ENCODE data around the gene VDAC2.

The VDAC2 gene

DNA sequence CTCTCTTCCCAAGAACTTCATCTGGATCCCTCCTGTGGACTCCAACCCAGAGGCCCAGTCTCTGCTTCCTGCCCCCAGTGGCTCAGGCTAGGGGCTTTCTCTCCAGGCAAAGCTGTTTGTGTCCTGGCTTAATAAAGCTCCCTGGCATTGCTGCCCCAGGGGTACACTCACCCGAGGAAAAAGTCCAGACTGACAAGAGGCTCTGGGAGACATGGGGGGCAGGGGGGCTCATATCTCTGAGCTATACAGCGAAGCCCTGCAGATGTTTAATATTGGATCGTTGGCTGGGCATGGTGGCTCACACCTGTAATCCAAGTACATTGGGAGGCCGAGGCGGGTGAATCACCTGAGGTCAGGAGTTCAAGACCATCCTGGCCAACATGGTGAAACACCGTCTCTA is 35.9 kb downstream of the VDAC2 start:
- in situ Hi-C loops (cut with MboI; ENCODE audit: low sequenced_read_pairs): no loop called here

DNA sequence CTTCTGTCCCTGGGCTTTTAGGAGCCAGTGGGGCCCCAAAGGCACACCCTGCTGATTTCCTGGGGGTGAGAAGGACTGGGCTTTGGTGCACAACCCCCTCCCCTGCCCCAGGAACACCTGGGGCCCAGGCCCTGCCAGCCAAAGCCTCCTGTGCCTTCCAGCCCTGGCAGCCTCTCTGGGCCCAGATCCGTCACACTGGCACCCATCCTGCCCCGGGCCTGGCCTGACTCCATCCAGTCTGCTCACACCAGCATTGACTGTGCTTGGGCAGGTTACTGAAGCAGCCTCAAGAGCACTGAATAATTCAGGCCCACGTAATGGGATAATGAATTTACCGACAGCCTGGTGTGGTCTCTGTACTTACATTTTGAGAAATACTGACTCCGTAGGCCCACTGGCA is 37.2 kb downstream of the VDAC2 start:
- in situ Hi-C loops (cut with MboI; ENCODE audit: low sequenced_read_pairs): no loop called here

DNA sequence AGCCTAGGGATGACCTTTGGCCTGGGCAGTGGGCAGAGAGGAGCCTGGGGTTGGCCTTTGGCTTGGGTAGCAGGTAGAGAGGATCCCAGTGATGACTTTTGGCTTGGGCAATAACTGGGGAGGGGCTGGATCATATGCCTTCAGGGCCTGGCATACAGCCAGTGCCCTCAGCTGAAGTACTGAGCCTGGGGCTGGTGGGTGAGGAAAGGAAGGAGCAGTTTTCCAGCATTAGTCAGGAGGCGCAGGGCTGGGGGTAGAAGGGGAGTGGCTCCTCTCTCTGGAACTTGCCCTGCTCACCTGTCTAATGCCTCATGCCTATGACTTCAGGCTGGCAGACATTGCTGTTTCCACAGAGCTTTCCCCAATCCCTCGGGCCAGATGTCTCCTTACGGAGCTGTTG is 40.3 kb downstream of the VDAC2 start:
- in situ Hi-C loops (cut with MboI; ENCODE audit: low sequenced_read_pairs): no loop called here

DNA sequence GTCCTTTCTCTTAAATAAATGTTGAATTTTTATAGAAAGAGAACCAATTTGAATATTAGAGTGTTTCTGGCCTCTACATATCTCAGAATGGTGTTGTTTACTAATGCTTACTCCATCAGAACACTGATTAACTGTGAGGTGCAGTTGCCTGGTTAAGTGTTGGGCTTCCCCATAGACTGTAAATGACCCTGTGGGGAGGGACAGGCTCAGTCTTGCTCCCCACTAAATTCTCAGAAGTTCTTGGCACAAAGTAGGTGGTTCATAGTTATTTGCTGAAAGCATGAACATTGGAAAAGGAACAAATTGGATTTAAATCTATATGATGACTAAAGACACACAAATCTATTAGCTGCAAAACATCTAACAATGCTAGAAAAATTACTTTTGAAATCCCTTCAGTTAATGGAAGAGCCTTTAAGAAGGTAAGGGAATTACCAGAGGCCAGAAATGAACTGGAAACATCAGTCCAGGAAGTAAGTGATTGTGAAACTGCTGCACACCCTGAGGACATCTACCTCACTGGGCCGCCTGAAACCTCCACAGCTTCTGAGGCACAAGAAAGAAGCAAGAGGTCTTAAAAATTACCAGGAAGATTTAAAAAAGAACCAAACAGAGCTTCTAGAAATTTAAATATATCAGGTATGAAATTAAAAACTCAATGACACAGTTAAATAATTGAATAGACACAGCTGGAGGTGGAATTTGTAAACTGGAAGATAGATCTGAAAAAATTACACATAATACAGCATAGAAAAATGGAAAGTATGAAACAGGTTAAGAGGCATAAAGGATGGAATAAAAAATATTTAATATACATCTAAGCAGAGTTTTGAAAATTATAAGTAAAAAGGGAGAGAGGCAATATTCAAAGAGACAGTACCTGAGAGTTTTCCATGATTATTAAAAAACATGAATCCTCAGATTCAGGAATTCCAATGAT is 43.0 kb downstream of the VDAC2 start:
- in situ Hi-C loops (cut with MboI; ENCODE audit: low sequenced_read_pairs): no loop called here

DNA sequence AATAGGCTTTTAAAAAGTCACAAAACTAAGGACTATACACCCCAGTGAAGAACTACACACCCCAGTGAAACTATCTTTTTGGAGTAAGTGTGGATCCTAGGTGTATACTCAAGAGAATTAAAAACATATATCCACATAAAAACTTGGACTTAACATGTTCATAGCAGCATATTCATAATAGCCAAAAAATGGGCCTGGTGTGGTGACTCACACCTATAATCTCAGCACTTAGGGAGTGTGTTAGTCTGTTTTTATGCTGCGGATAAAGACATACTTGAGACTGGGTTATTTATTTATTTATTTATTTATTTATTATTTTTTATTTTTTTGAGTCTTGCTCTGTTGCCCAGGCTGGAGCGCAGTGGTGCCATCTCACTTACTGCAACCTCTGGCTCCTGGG is 44.1 kb downstream of the VDAC2 start:
- in situ Hi-C loops (cut with MboI; ENCODE audit: low sequenced_read_pairs): no loop called here

DNA sequence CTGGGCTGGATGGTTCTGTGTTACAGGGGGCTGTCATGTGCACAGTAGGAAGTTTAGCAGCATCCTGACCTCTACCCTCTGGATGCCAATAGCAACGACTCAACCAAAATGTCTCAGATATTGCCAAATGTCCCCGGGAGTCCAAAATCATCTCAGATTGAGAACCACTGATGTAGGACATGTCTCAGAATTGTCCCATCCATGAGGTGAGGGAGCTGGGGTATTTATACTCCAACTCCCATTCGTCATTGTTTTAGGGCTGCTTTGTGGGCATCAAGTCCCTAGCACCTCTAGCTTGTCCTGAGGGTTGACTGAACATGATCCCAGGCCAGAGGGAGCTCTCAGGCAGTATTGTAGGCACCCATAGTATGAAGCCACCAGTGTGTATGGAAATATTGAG is 50.4 kb downstream of the VDAC2 start:
- in situ Hi-C loops (cut with MboI; ENCODE audit: low sequenced_read_pairs): no loop called here

DNA sequence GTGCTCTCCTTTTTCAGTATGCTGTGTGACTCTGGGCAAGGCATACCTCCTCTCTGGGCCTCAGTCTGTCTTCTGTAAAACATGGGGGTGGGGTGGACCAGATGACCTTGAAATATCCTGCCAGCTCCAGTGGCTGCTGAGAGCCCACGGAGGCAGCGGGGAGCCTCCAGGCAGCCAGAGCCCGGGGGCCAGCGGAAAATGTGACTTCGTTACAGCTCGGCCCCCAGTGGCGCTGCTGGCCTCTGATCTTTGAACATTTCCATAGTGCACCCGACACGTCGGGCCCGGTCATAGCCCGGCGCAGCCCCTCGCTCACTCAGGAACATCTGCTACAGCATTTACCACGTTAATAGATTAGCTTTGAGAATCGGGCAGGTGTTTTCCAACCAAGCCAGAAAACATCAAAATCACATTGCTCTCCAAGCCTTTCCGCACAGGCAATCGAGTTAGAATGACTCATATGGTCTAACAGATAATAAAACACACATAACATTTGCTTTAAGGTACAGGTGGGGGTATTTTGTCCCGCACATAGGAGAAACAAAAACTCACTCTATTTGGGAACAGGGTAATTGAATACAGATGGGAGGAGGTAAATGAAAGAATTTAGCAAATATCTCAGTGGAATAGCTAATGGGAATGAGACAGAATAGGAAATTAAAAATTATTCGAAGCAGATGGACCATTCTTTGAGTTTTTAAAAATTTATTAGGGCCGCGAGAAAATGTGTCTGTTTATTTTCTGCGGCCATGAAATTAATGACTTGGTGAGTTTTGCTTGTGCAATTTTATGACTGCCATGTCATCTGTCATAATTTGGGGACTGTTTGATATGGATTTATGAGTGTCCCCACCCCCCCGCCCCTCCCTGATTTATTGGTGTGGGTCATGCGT is 51.5 kb downstream of the VDAC2 start:
- in situ Hi-C loops (cut with MboI; ENCODE audit: low sequenced_read_pairs): no loop called here

DNA sequence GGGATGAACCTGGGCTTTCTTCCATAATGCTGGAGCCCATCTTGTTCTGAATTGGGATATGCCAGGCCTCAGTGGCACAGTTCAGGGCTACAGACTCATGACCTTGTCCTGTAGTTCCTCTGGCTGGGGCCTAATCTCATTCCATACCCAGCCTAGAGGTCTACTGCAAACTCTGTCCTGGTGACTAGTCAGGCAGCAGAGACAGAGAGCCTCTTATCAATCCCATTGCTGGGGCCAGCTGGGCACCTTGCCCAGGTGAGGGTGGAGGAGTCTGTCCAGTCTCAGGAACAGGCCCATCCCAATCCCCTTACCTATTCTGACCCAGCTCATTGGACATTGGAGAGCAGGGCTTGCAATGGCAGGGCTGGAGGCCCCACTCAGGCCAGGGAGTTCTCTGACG is 53.2 kb downstream of the VDAC2 start:
- in situ Hi-C loops (cut with MboI; ENCODE audit: low sequenced_read_pairs): no loop called here

DNA sequence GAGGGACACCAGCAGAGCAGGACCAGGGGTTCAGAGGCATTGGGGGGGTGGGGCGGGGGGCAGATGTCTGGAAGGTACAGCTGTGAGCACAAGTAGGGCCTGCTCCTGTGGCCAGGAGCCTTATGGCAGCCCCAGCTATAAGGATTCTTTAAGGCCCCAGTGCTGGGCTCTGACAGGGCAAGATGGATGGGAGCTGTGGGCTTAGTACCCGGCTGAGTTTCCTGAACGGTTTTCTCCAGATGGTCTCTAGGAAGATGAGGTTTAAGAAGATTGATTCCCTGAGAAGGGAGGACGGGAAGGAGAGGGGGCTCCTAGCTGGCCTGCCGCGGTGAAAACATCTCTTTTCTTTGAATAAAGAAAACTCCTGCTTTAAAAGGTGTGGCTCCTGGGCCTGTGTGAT is 55.3 kb downstream of the VDAC2 start:
- in situ Hi-C loops (cut with MboI; ENCODE audit: low sequenced_read_pairs): no loop called here

DNA sequence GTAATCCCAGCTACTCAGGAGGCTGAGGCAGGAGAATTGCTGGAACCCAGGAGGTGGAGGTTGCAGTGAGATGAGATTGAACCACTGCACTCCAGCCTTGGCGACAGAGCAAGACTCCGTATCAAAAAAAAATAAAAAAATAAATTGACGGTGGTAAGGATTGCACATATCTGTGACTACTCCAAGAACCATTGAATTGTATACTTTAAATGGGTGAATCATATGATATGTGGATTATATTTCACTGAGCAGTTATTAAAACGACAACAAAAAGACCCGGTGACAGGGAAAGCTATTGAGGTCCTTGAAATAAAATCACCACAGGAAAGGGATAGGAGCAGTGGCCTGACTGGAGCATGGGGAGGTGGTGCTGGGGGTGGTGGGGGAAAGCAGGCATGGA is 56.3 kb downstream of the VDAC2 start:
- in situ Hi-C loops (cut with MboI; ENCODE audit: low sequenced_read_pairs): no loop called here

DNA sequence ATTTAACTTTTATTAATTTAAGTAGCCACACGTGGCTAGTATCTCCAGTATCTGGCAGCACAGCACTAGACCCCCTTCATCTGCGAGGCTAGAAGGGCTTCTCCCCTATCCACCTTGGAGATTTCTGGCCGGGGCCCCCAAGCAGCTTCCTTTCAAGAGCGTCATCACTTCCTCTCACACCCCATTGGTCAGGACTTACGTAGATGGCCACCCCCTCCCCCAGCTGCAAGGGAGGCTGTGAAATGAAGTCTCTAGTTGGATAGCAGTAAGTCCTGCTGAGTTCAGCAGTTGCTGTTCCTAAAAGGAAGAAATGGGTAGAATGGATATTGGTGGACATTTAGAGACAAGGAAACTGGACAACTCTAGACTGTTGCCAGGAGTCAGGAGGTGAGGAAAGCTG is 59.0 kb downstream of the VDAC2 start:
- in situ Hi-C loops (cut with MboI; ENCODE audit: low sequenced_read_pairs): no loop called here

DNA sequence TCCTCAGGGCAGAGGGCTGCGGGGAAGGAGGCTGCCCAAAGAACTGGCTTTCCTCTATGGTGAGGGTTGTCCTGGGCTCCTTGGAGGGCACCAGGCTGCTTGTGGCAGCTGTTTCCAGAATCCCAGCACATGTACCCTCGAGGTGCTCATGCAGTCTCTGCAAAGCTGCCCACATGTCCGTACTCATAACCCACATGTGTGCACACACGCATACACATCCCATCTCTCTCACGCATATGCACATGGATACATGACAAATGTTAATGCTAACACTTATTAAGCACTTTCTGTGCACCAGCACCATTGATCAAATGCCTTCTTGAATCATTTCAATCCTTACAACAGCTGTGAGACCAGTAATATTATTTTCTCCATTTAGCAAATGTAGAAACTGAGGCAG is 61.5 kb downstream of the VDAC2 start:
- in situ Hi-C loops (cut with MboI; ENCODE audit: low sequenced_read_pairs): no loop called here

DNA sequence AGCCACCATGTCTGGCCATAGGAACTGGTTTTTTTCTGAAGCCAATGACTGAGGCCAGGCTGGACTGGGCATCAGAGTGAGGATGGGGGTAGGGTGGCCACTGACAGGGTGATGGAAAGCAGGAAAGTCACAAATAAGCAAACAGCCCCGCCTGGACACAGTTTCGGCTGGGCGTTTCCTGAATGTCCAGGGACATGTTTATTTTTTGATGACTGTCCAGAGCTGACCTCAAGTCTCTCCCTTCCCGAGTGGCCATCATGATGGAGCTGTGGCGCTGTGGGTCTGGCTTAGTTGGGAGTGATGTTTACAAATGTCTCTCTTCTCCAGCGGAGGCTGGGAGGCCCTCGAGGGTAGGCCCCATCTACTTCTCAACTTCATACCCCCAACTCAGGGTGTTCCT is 62.3 kb downstream of the VDAC2 start:
- in situ Hi-C loops (cut with MboI; ENCODE audit: low sequenced_read_pairs): no loop called here

DNA sequence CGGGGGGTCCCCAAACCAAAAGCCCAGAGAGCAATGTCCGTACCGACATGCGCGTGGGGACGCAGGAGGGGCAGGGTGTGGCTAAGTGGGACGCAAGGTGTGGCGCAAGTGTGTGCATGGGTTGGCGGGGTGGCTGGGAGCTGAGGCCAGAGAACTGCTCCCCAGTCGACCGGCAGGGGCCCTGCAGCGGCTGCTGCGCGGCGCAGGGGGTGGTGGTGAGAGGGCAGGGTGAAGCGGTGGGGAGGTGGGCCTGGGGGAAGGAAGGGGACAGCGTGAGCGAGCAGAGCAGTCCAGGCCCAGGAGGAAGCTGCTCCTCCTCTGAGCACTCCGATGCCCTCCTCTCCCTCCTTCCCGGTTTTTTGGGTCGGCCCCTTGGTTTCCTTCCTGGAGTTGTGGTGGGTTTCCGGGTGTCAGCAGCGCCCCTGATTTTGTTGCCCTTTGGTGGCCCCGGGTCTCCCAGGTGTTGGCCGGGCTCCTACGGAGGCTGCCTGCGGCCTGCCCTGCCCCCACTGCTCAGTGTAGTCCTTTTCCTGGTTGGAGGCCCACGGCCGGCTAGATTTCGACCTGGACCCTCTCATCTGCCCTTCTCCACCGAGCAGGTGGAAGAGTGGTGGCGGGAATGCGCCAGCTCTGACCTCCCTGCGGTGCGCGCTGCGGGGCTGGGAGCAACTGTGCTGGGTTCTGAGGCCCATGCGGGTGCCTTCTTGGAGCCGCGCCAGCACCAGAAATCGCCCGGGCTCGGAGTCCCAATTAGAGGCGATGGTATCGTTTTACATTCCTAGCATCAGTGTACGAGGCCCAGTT is 65.7 kb downstream of the VDAC2 start:
- in situ Hi-C loops (cut with MboI; ENCODE audit: low sequenced_read_pairs): no loop called here

DNA sequence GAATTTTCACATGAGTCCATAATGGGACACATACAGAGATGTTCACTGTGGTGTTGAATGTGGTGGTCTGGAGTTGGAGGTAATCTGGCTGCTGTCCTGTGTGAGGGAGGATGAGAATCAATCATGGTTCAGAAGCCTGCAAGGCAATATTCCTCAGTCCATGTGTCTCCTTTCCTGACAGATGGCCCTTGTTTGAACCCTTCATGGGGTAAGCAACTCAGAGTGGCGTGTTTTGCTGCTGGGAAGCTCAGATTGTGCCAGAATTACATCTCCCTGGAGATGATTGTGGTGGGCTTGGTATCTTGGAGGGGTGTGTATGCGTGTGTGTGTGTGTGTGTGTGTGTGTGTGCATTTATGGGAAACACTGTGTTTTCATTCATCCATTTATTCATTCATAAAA is 69.6 kb downstream of the VDAC2 start:
- in situ Hi-C loops (cut with MboI; ENCODE audit: low sequenced_read_pairs): no loop called here
